Measurements from ENCODE around the gene TANC1.
A peak's percentile ranks its signal among the peaks of the same experiment; 100 is the strongest.

TANC1 gene

GRCh38 chr2:159201360-159202063, 233.1 kb downstream of the TANC1 start:
- DNase-seq (ENCODE audit: low spot score in 2 of 2), result peak in 1 of 2 donors; percentile 52
- Mint-ChIP-seq H3K4me1 (peaks cover 26% of the 10 kb centered on the region), H3K9me3 (no peaks in the 10 kb centered on the region), H3K27ac (peak overlapping the region; percentile 49), H3K4me3 (no peak overlapping the region), H3K36me3 (no peaks in the 10 kb centered on the region)
- ATAC-seq, result peak; percentile 82

DNA sequence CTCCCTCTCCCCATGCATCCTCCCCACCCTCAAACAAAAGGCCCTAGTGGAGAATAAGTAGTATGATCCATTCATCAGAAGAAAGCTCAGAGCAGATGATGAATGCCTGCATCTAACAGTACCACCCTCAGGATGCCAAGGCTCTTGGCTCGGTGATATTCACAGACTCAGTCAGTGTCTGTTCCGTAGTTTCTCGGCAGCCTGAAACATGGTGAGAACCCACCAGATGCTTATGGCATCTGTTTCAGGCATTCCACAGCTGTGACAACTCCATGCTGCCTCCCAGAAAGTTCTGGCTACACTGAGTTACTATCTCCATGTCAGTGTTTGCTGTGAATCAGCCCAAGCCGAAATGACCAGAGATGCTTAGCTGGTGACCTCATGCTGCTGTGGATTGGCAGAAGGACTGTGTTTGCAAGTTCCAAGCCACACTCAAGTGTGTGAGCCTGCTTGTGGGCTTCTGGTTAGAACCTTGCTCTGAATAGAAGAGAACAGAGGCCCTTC, 234.2 kb downstream of the TANC1 start:
- no peaks in the 10 kb centered on the region for H3K36me3 Mint-ChIP-seq
- H3K4me3 Mint-ChIP-seq, result no peak overlapping the region
- no peak overlapping the region for H3K27ac Mint-ChIP-seq
- peaks cover 26% of the 10 kb centered on the region for H3K4me1 Mint-ChIP-seq
- no peak for ATAC-seq
- H3K9me3 Mint-ChIP-seq, result no peaks in the 10 kb centered on the region
- DNase-seq (ENCODE audit: low spot score in 2 of 2), result no peak

GRCh38 chr2:159204381-159205144, 236.1 kb downstream of the TANC1 start:
- no peak overlapping the region for H3K27ac Mint-ChIP-seq
- ATAC-seq (no peak), DNase-seq (ENCODE audit: low spot score in 2 of 2) (no peak)
- peaks cover 32% of the 10 kb centered on the region for H3K4me1 Mint-ChIP-seq
- H3K9me3 Mint-ChIP-seq, result no peaks in the 10 kb centered on the region
- H3K4me3 Mint-ChIP-seq, result no peak overlapping the region
- H3K36me3 Mint-ChIP-seq, result no peaks in the 10 kb centered on the region

DNA sequence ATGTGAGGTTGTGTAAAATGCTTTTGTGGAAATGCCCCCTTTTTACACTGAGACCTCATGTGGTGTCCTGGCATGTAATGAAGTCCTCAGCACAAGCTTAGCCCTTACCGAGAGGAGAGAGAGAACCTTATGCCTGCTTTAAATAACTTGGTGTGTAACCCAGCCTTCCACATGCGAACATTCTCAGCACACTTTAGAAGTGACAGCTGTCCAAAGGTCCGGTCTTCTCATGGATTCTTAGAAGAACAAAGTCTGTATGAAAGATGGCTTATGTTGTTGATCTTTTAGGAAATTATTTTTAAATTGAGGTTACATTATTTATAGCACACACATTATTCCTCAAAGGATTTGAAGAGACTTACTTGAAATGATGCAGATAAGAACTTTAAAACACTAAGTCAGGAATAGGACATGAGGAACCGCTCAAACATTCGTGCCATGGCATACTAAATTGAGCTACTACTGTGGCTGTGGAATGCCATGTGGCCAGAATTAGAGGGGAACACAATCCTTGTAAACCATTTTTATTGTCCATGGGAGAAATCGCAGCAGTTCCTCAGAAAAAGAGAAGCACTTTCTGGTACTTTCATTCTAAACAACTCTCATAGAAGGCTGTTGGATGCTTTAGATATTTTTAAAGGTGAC, 238.4 kb downstream of the TANC1 start:
- H3K4me3 Mint-ChIP-seq, result no peak overlapping the region
- no peak overlapping the region for H3K27ac Mint-ChIP-seq
- no peak for ATAC-seq
- H3K9me3 Mint-ChIP-seq, result no peaks in the 10 kb centered on the region
- H3K4me1 Mint-ChIP-seq, result peaks cover 34% of the 10 kb centered on the region
- no peak for DNase-seq (ENCODE audit: low spot score in 2 of 2)
- H3K36me3 Mint-ChIP-seq, result no peaks in the 10 kb centered on the region

- Mint-ChIP-seq H3K27ac (no peak overlapping the region), H3K4me3 (no peak overlapping the region), H3K36me3 (no peaks in the 10 kb centered on the region), H3K9me3 (no peaks in the 10 kb centered on the region), H3K4me1 (peaks cover 33% of the 10 kb centered on the region)
- no peak for ATAC-seq
- no peak for DNase-seq (ENCODE audit: low spot score in 2 of 2)
These were observed 240.0 kb downstream of the TANC1 start for GRCh38 chr2:159208438-159208837.

DNA sequence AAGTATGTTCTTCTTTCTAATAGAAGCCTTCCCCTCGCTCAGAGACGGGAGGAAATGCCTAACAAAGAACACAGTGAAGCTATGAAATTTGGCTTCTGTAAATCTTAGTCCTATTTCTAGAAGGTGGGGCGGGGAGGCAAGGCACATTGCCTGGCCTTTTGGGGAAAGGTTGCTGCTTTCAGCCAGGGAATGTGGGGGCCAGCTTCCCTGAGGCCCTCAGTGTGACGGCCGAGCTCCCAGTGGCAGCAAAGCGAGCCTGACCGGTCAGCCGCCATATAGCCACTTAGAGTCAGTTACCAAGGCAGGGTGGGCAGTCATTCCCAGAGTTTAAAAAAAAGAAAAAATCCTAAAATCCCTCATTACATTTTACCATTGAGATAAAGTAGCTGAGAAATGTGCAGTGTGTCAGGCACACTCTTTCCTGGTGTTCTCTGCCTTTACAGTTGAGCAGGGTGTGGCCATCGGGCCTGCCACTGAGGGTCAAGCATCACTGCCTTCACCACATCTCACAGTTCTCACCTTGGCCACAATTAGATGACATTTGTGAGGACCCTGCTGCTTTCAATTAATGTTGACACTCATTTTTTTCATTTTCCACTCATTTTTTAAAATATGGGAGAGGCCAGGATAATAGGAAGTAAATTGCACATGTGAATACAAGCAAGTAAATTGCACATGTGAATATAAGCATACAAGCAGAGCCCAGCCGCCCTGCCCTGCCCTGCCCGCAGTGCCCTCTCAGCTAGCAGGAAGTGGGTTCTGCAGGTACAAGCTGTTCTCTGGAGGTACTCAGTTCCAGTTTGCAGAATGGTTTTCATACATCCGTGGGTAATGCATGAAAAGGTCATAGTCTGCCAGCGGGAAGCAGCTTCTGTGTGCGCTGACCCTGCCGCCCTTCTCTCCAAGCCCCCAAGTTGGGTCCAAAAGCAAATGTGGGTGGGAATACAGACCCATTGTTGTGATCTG, 241.2 kb downstream of the TANC1 start:
- H3K9me3 Mint-ChIP-seq, result no peaks in the 10 kb centered on the region
- ATAC-seq (peak; percentile 88), DNase-seq (ENCODE audit: low spot score in 2 of 2) (no peak)
- peaks cover 33% of the 10 kb centered on the region for H3K4me1 Mint-ChIP-seq
- peak overlapping the region; percentile 41 for H3K4me3 Mint-ChIP-seq
- H3K36me3 Mint-ChIP-seq, result no peaks in the 10 kb centered on the region
- H3K27ac Mint-ChIP-seq, result peak overlapping the region; percentile 70

GRCh38 chr2:159211447-159212396, 243.3 kb downstream of the TANC1 start:
- Mint-ChIP-seq H3K9me3 (no peaks in the 10 kb centered on the region), H3K4me3 (no peak overlapping the region), H3K27ac (no peak overlapping the region), H3K36me3 (no peaks in the 10 kb centered on the region), H3K4me1 (peaks cover 33% of the 10 kb centered on the region)
- DNase-seq (ENCODE audit: low spot score in 2 of 2) (no peak), ATAC-seq (no peak)

DNA sequence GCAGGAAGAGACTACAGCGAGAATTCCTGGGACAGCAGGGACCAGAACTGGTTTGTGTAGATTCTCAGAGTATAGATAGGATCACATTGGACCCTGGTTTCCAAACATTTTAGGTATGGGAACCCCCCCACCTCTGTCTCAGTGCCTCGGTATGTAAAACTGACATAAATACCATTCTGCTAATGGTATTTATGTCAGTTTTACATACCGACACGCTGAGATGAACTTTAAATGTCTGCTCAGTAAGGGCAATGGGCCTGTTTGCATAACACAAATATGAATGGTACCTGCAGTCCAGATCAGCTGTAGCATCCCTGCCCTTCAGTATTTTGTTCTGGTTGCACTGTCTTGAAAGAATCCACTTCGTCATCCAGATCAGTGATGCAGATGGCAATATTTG, 244.9 kb downstream of the TANC1 start:
- Mint-ChIP-seq H3K4me3 (no peak overlapping the region), H3K4me1 (peaks cover 33% of the 10 kb centered on the region), H3K27ac (no peak overlapping the region), H3K36me3 (no peaks in the 10 kb centered on the region), H3K9me3 (no peaks in the 10 kb centered on the region)
- no peak for DNase-seq (ENCODE audit: low spot score in 2 of 2)
- no peak for ATAC-seq

GRCh38 chr2:159214325-159214865, 246.0 kb downstream of the TANC1 start:
- Mint-ChIP-seq H3K27ac (no peak overlapping the region), H3K4me3 (no peak overlapping the region)

GRCh38 chr2:159215116-159215515, 246.7 kb downstream of the TANC1 start:
- ATAC-seq (no peak), DNase-seq (ENCODE audit: low spot score in 2 of 2) (no peak)
- no peaks in the 10 kb centered on the region for H3K9me3 Mint-ChIP-seq
- no peaks in the 10 kb centered on the region for H3K36me3 Mint-ChIP-seq
- no peak overlapping the region for H3K27ac Mint-ChIP-seq
- peaks cover 16% of the 10 kb centered on the region for H3K4me1 Mint-ChIP-seq
- no peak overlapping the region for H3K4me3 Mint-ChIP-seq

More at GRCh38 chr2:159214325-159214865, 246.0 kb downstream of the TANC1 start:
- Mint-ChIP-seq H3K4me1 (peaks cover 23% of the 10 kb centered on the region), H3K9me3 (no peaks in the 10 kb centered on the region), H3K36me3 (no peaks in the 10 kb centered on the region)
- ATAC-seq (no peak), DNase-seq (ENCODE audit: low spot score in 2 of 2) (no peak)

DNA sequence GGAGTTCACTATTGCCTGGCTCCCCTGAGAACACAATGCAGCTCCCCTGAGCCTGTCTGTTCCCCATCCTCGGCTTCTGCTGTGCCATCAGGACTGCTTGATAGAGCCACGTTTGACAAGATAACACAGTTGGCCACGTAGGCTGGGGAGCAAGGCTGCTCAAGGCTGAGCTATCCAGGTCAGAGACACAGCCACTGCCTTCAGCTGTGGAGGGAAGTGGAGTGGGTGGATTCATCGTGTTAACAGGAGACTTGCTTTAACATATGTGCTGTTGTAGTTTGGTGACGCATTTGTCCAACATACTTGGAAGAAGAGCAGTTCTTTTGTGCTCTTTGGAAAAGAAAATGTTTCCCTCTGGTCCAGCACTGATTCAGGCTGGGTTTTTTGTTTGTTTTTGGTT, 249.2 kb downstream of the TANC1 start:
- DNase-seq (ENCODE audit: low spot score in 2 of 2), result no peak
- no peak for ATAC-seq
- Mint-ChIP-seq H3K9me3 (no peaks in the 10 kb centered on the region), H3K27ac (no peak overlapping the region), H3K4me1 (no peaks in the 10 kb centered on the region), H3K4me3 (no peak overlapping the region), H3K36me3 (no peaks in the 10 kb centered on the region)

- Mint-ChIP-seq H3K4me1 (no peaks in the 10 kb centered on the region), H3K4me3 (no peak overlapping the region), H3K36me3 (no peaks in the 10 kb centered on the region), H3K9me3 (no peaks in the 10 kb centered on the region), H3K27ac (no peak overlapping the region)
- DNase-seq (ENCODE audit: low spot score in 2 of 2) (no peak), ATAC-seq (no peak)
These were observed 249.9 kb downstream of the TANC1 start for GRCh38 chr2:159218389-159218788.

DNA sequence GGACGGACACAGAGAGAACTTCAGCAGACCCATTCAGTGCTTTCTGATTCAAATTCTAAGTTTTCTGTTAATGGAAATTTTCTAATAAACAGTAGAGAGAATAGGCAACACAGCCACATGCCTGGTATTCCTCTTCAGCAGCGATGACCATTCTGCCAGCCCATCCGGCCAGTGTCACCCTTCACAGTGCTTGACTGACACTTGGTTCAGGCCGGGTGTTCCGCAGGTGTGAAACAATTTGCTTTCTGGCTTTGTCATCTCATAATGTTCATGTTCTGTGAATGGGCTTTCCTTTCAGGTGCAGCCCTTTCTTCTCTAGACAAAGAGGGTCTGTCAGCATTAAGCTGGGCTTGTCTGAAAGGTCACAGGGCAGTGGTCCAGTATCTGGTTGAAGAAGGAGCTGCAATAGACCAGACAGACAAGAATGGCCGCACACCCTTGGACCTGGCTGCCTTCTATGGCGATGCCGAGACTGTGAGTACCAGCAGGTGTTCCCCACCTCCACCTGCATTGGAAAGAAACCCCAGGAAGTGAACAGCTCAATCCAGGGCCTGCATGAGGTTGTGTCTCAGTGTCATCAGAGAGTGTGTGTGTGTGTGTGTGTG, 251.1 kb downstream of the TANC1 start:
- no peaks in the 10 kb centered on the region for H3K9me3 Mint-ChIP-seq
- no peak overlapping the region for H3K27ac Mint-ChIP-seq
- peaks cover 5% of the 10 kb centered on the region for H3K4me1 Mint-ChIP-seq
- no peak for ATAC-seq
- no peak for DNase-seq (ENCODE audit: low spot score in 2 of 2)
- no peaks in the 10 kb centered on the region for H3K36me3 Mint-ChIP-seq
- no peak overlapping the region for H3K4me3 Mint-ChIP-seq

Data from stimulated activated effector memory CD8-positive, alpha-beta T cell treated with anti-CD3 and anti-CD28 coated beads, Interleukin-12 subunit alpha, Interleukin-12 subunit beta, amount 100 ng/mL, for 72 hours (primary cell).